ENCODE data around the gene VCP. TPM values are rescaled to one million over a fixed set of nuclear protein-coding genes. Genes with fewer than 3 reads are reported as not detected.

The VCP gene
- total and polyA plus RNA-seq, 2 donors: 142 to 174 TPM

- no peak for DNase-seq (ENCODE audit: extremely low spot score)
- H3K4me1 ChIP-seq (ENCODE audit: insufficient read depth): no peaks in the 10 kb centered on the region
- no peak overlapping the region for H3K27ac ChIP-seq (ENCODE audit: low read depth)
- H3K36me3 ChIP-seq (ENCODE audit: insufficient read depth): no peaks in the 10 kb centered on the region
- 79% methylated on average over 18 of the region's 18 CpGs for WGBS
- no peak overlapping the region for H3K4me3 ChIP-seq (ENCODE audit: low read depth, low read length)
Measured at GRCh38 chr9:35107297-35108290, 35.2 kb upstream of the VCP start.

- H3K27ac ChIP-seq (ENCODE audit: low read depth): no peak overlapping the region
- H3K36me3 ChIP-seq (ENCODE audit: insufficient read depth): no peaks in the 10 kb centered on the region
- peaks cover 2% of the 10 kb centered on the region for H3K4me1 ChIP-seq (ENCODE audit: insufficient read depth)
- H3K4me3 ChIP-seq (ENCODE audit: low read depth, low read length): no peak overlapping the region
- no peak for DNase-seq (ENCODE audit: extremely low spot score)
- 90% methylated on average over 7 of the region's 7 CpGs for WGBS
Measured at GRCh38 chr9:35106343-35106730, 33.9 kb upstream of the VCP start.

GRCh38 chr9:35105571-35106342 is 33.3 kb upstream of the VCP start:
- Histone ChIP-seq H3K4me1 (ENCODE audit: insufficient read depth) (peaks cover 2% of the 10 kb centered on the region), H3K36me3 (ENCODE audit: insufficient read depth) (no peaks in the 10 kb centered on the region), H3K27ac (ENCODE audit: low read depth) (no peak overlapping the region), H3K4me3 (ENCODE audit: low read depth, low read length) (no peak overlapping the region)
- WGBS: 93% methylated on average over 13 of the region's 13 CpGs
- DNase-seq (ENCODE audit: extremely low spot score): no peak

GRCh38 chr9:35105126-35105525 is 32.7 kb upstream of the VCP start:
- no peak overlapping the region for H3K4me3 ChIP-seq (ENCODE audit: low read depth, low read length)
- WGBS: 91% methylated on average over 12 of the region's 12 CpGs
- peaks cover 2% of the 10 kb centered on the region for H3K4me1 ChIP-seq (ENCODE audit: insufficient read depth)
- no peak overlapping the region for H3K27ac ChIP-seq (ENCODE audit: low read depth)
- no peak for DNase-seq (ENCODE audit: extremely low spot score)
- H3K36me3 ChIP-seq (ENCODE audit: insufficient read depth): no peaks in the 10 kb centered on the region

- Histone ChIP-seq H3K4me3 (ENCODE audit: low read depth, low read length) (no peak overlapping the region), H3K4me1 (ENCODE audit: insufficient read depth) (peaks cover 2% of the 10 kb centered on the region), H3K36me3 (ENCODE audit: insufficient read depth) (no peaks in the 10 kb centered on the region), H3K27ac (ENCODE audit: low read depth) (no peak overlapping the region)
- WGBS: 94% methylated on average over 4 of the region's 4 CpGs
- no peak for DNase-seq (ENCODE audit: extremely low spot score)
Measured at GRCh38 chr9:35104586-35104985, 32.2 kb upstream of the VCP start.

- Histone ChIP-seq H3K27ac (ENCODE audit: low read depth) (peak overlapping the region; percentile 63), H3K36me3 (ENCODE audit: insufficient read depth) (no peaks in the 10 kb centered on the region), H3K4me3 (ENCODE audit: low read depth, low read length) (peak overlapping the region; percentile 64), H3K4me1 (ENCODE audit: insufficient read depth) (peaks cover 2% of the 10 kb centered on the region)
- WGBS: 31% methylated on average over 5 of the region's 5 CpGs
- DNase-seq (ENCODE audit: extremely low spot score): no peak
Measured at GRCh38 chr9:35103660-35104191, 31.3 kb upstream of the VCP start.

- Histone ChIP-seq H3K4me3 (ENCODE audit: low read depth, low read length) (peak within 1 kb of the TSS; percentile 64), H3K36me3 (ENCODE audit: insufficient read depth) (no peaks in the 10 kb centered on the region), H3K27ac (ENCODE audit: low read depth) (peak within 1 kb of the TSS; percentile 85), H3K4me1 (ENCODE audit: insufficient read depth) (peaks cover 2% of the 10 kb centered on the region)
- DNase-seq (ENCODE audit: extremely low spot score): peak; percentile 94
- 1% methylated on average over 57 of the region's 57 CpGs for WGBS
Measured at GRCh38 chr9:35102769-35103659, 30.6 kb upstream of the VCP start, which contains the start of gene STOML2. Gene STOML2 (minus strand): TSS chr9:35103131. CDS start chr9:35103094, 37 bp downstream.

GRCh38 chr9:35102465-35102768 is 30.0 kb upstream of the VCP start:
- Histone ChIP-seq H3K36me3 (ENCODE audit: insufficient read depth) (no peaks in the 10 kb centered on the region), H3K4me1 (ENCODE audit: insufficient read depth) (peaks cover 2% of the 10 kb centered on the region), H3K4me3 (ENCODE audit: low read depth, low read length) (peak overlapping the region; percentile 64), H3K27ac (ENCODE audit: low read depth) (peak overlapping the region; percentile 85)
- WGBS: 3% methylated on average over 10 of the region's 10 CpGs
- no peak for DNase-seq (ENCODE audit: extremely low spot score)

GRCh38 chr9:35097573-35097972 is 25.1 kb upstream of the VCP start:
- no peak overlapping the region for H3K4me3 ChIP-seq (ENCODE audit: low read depth, low read length)
- H3K36me3 ChIP-seq (ENCODE audit: insufficient read depth): no peaks in the 10 kb centered on the region
- H3K4me1 ChIP-seq (ENCODE audit: insufficient read depth): peaks cover 2% of the 10 kb centered on the region
- no peak for DNase-seq (ENCODE audit: extremely low spot score)
- WGBS: 89% methylated on average over 3 of the region's 3 CpGs
- no peak overlapping the region for H3K27ac ChIP-seq (ENCODE audit: low read depth)

- peak within 1 kb of the TSS; percentile 95 for H3K27ac ChIP-seq (ENCODE audit: low read depth)
- H3K4me3 ChIP-seq (ENCODE audit: low read depth, low read length): peak within 1 kb of the TSS; percentile 71
- WGBS: under 1% methylated on average over 53 of the region's 53 CpGs
- no peaks in the 10 kb centered on the region for H3K4me1 ChIP-seq (ENCODE audit: insufficient read depth)
- no peaks in the 10 kb centered on the region for H3K36me3 ChIP-seq (ENCODE audit: insufficient read depth)
- peak; percentile 51 for DNase-seq (ENCODE audit: extremely low spot score)
Measured at GRCh38 chr9:35096035-35096849, 23.8 kb upstream of the VCP start, which contains the start of gene PIGO. Gene PIGO (minus strand): TSS chr9:35096591. CDS start chr9:35095565, 1,026 bp downstream.

GRCh38 chr9:35091536-35091935 is 19.1 kb upstream of the VCP start:
- H3K4me3 ChIP-seq (ENCODE audit: low read depth, low read length): no peak overlapping the region
- WGBS: 94% methylated on average over 17 of the region's 17 CpGs
- H3K36me3 ChIP-seq (ENCODE audit: insufficient read depth): peaks cover 4% of the 10 kb centered on the region
- DNase-seq (ENCODE audit: extremely low spot score): no peak
- H3K4me1 ChIP-seq (ENCODE audit: insufficient read depth): no peaks in the 10 kb centered on the region
- no peak overlapping the region for H3K27ac ChIP-seq (ENCODE audit: low read depth)

GRCh38 chr9:35089434-35089833 is 17.0 kb upstream of the VCP start:
- Histone ChIP-seq H3K36me3 (ENCODE audit: insufficient read depth) (peaks cover 4% of the 10 kb centered on the region), H3K4me1 (ENCODE audit: insufficient read depth) (no peaks in the 10 kb centered on the region), H3K27ac (ENCODE audit: low read depth) (no peak overlapping the region), H3K4me3 (ENCODE audit: low read depth, low read length) (no peak overlapping the region)
- DNase-seq (ENCODE audit: extremely low spot score): no peak
- 95% methylated on average over 2 of the region's 2 CpGs for WGBS

All from urinary bladder (tissue), 4 donors.